ENCODE results near the gene TEC.

DNA sequence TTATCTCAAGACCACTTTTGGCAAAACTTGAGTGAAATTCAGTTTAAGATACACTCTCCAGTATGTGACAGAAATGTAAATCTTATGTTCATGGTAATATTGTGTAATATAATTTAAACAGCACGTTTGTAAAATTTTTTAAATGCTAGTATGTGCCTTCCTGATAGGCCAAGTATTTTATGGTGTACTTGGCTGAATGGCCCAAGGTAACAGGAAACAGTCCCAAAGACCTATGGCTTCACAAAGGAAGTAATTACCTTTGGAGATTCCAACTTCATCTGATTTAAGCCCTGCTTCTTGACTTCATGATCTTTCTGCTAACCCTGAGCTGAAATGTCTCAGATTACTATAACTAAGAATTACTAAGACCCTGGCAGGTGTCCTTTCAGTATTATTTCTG is 20.3 kb downstream of the TEC start:
- TF ChIP-seq, protein P1, sequence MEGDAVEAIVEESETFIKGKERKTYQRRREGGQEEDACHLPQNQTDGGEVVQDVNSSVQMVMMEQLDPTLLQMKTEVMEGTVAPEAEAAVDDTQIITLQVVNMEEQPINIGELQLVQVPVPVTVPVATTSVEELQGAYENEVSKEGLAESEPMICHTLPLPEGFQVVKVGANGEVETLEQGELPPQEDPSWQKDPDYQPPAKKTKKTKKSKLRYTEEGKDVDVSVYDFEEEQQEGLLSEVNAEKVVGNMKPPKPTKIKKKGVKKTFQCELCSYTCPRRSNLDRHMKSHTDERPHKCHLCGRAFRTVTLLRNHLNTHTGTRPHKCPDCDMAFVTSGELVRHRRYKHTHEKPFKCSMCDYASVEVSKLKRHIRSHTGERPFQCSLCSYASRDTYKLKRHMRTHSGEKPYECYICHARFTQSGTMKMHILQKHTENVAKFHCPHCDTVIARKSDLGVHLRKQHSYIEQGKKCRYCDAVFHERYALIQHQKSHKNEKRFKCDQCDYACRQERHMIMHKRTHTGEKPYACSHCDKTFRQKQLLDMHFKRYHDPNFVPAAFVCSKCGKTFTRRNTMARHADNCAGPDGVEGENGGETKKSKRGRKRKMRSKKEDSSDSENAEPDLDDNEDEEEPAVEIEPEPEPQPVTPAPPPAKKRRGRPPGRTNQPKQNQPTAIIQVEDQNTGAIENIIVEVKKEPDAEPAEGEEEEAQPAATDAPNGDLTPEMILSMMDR (optimal IDR thresholded peaks at IDR 0.05 in 1 of 3, IDR thresholded peaks at IDR 0.05 in 1 of 3, conservative IDR thresholded peaks at IDR 0.05 in 1 of 3; ENCODE audit: extremely low read depth in 1 of 3, insufficient read depth in 2 of 3, low read length in 3 of 3) = no peak
- no peak for TF ChIP-seq EZH2 (IDR thresholded peaks at IDR 0.05; ENCODE audit: low read length)

All from keratinocyte (primary cell).